Stimulated activated CD4-positive, alpha-beta T cell treated with anti-CD3 and anti-CD28 coated beads, TNF-alpha, amount 100 ng/mL, for 1 hour (primary cell): ENCODE data around the gene HP1BP3.

Experiments
- DNase-seq, 3 donors: peaks; one replicate each; pipeline ENCODE4 v3.0.0-alpha.2; 2020; ENCODE audit warnings: low read depth in 3 of 3, low spot score in 1 of 3

The HP1BP3 gene

DNA sequence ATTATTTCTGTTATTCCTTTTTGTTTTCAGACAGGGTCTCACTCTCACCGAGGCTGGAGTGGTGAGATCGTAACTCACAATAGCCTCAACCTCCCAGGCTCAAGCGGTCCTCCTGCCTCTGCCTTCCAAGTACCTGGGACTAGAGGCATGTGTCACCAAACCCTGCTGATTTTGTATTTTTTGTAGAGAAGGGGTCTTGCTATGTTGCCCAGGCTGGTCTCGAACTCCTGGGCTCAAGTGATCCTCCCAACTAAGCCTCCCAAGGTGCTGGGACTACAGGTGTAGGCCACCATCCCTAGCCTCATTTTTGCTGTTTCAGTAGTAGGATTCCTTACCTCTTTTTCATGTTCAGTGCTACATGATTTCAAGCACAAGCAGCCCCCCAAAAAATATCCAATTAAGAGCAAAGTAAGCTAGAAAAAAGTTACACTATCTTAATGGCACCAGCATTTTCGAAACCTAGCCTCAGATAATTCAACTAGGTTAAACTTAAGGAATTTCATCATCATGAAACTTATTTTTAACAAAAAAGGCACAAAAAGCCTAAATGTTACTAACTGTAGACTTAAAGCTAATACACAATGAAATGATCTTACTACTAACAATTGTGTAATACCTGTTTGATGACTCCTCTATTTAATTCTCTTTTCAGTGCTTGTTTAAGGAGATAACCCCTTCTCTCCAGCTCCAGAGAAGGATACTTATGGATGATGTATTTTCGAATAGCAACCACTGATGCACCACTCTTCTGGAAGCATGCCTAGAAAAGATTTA, 16.6 kb downstream of the HP1BP3 start:
- DNase-seq = no peak

- DNase-seq = no peak
Observed at GRCh38 chr1:20767271-20767670, 19.8 kb downstream of the HP1BP3 start.

DNA sequence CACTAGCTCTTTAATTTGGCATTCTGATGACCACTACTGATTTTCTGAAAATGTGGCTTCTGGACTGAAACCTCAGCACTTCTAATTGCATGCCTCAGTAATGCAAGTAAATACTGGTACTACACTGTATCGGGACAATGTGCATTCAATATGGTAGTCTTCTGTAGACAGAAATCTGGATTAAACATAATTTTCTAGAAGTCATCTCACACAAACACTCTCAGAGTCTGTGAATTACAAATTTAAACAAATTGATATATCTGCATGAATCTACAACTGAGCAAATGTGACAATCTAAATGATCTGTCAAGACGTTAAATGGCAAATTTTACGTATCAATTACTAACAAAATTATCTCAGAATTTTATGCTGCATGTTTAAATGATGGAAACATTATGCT, 23.7 kb downstream of the HP1BP3 start:
- DNase-seq = no peak

DNA sequence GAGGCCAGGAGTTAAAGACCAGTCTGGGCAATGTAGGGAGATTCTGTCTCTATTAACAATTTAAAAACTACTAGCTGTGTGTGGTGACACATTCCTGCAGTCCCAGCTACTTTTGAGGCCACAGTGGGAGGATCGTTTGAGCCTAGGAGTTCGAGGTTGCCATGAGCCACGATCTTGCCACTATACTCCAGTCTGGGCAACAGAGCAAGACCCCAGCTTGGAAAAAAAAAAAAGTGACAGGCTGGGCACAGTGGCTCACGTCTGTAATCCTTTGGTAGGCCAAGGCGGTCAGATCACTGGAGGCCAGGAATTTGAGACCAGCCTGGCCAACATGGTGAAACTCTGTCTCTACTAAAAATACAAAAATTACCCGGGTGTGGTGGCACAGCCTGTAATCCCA, 26.8 kb downstream of the HP1BP3 start:
- no peak for DNase-seq

DNA sequence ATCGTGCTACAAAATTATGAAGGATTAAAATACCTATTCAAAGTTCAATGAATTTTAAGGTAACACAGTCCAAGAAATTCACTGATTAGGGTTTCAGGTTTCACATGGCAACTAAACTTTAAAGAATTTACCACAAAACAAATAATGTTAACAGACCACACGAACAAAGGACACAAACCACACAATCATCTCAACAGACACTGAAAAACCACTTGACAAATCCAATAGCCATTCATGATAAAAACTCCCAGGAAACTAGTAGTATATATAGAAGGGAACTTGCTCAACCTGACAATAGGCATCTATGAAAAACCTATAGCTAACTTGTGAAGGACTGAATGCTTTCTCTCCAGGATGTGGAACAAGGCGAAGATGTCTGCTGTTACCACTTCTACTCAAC, 33.5 kb downstream of the HP1BP3 start:
- no peak for DNase-seq

- DNase-seq = no peak
Observed at GRCh38 chr1:20751462-20751990, 35.6 kb downstream of the HP1BP3 start.

GRCh38 chr1:20742671-20743070, 44.4 kb downstream of the HP1BP3 start:
- no peak for DNase-seq

GRCh38 chr1:20740781-20741180, 46.3 kb downstream of the HP1BP3 start:
- no peak for DNase-seq

DNA sequence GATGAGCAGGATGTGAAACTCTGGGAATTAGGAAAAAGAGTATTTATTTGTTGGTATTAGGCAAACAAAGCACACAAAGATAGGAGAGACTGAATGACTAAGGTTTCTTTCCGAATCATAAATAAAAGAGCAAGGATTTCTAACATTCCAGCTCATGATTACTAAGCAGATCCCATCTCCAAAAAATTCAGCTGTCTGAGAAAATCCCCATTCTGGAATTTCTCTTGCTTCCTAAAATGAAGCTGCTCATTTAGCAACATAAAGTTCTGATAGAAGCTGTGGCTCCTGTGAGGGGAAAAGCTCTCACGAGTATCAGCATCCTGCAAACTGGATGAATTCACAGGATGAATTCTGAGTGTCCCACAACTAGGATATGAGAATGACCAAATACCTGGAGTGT, 47.9 kb downstream of the HP1BP3 start:
- DNase-seq = no peak

DNA sequence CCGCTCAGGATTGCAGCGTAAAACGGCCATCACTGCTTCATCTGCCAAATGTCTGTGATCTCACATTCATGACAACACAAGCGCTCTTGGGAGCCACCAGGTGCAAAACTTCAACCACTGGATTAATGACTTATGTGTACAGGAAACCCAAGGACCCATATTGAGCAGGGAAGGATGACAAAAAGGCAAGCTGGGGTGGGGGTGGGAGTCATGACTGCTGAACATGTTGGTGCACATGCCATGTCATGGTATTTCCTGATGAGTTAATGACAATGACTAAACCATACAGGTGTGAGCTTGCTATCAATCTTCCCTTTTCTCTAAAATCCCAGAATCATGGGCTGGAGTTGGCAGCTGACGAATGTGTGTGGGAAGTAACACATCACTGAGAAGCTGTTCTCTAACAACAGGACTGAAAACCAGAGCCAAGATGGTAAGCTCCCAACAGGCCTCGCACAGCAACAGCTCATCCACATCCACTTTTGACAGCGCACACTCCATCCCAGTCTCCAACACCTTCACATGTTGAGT, 51.5 kb downstream of the HP1BP3 start:
- DNase-seq = no peak

GRCh38 chr1:20733360-20733975, 53.6 kb downstream of the HP1BP3 start:
- DNase-seq = no peak

DNA sequence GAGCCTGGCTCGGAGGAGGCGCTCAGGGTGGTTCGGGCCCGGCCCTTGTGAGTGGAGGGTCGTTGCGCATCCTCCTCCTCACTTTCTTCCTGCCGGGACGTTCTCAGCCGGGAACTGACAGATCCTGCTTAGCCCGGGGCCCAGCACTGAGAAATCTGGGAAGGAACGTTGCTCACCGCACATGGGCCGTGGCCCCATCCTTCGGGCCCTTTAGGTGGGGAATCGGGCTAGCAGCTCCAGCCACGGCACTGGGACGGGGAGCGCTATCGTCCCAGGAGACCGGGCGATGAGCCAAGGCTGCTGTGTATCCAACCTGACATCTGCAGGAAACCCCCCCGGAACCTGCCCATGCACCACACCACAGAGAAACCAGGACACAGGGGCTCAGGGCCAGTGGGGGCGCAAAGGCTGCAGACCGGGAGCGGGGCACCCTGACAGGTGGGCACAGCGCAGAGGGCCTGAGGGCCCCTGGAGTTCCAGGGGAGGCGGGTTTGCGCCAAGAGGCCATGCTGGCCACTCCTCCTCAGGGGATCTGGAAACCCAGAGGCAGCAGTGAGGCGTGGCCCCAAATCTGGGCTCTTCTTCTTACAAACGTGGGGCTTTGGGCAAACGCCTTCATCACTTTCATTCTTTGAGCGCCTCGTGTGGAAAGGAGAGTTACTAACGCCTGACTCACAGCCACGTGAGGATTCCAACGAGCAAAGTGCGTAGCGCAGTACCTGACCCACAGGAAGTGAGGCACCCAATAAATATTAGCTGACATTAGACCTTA, 54.3 kb downstream of the HP1BP3 start, which contains the start of gene SH2D5:
Gene SH2D5, minus strand, starts transcription at position 116 of the 772 bp plus-strand sequence. CDS start 4,659 bp downstream, outside the sequence.
- DNase-seq = peak in 2 of 3 donors; percentile 45 to 51

DNA sequence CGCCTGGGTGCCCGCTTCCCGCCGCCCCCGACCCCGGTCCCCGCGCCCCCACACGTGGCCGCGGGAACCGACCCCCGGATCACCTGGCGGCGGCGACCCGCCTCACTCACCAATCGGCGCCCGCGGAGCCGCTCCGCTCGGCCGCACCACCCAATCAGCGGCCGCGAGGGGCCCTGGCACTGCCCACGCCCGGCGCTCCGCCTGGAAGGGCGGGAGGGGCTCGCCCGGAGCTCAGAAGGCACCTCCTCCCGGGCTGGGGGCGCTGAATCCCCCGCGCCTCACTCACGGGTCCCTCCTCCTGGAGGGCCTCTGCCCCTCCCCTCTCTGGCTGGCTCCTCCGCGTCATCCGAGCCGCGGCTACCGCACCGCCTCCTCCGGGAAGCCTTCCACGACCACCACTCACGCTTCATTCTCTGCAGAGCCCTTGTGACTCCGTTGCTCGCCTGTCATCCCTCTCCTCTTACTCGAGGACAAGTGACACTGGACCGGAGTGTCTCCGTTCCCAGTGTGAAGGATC, 55.0 kb downstream of the HP1BP3 start:
- DNase-seq = peak in 1 of 3 donors; percentile 48

GRCh38 chr1:20731057-20731991, 55.8 kb downstream of the HP1BP3 start:
- no peak for DNase-seq

- no peak for DNase-seq
Observed at GRCh38 chr1:20730690-20731056, 56.4 kb downstream of the HP1BP3 start.

DNA sequence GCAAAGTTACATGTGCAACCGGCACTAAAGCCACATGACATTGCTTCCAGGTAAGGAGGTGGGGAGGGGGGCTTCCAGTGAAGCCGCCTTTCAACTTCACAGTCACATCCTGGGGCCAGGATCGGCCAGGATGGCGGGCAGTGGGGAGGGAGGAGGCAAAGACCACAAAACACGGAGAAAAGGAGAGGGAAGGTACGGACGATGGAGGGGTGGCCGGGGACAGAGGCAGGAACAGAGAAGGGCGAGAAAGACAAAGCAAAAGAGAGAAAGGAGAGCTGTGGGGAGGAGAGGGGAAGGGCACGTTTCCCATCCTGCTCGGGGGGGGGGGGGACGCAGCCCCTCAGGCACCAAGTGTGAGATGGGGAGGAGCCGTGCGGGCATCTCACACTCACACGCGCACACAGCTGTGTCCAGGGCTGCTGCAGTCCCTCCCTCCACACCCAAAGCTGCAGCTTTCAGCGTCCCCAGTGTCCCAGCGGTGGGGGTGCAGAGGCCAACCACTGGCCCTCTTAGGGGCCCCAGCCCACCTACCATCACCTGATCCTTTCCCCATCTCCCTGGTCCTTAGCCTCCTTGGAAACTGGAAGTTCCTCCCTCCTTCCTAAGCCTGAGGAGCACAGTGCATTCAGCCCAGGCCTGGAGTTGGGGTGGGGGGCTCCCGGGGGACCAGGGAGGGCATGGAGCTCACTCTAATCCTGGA, 57.0 kb downstream of the HP1BP3 start:
- DNase-seq = no peak

GRCh38 chr1:20729155-20729931, 57.8 kb downstream of the HP1BP3 start:
- DNase-seq = no peak

DNA sequence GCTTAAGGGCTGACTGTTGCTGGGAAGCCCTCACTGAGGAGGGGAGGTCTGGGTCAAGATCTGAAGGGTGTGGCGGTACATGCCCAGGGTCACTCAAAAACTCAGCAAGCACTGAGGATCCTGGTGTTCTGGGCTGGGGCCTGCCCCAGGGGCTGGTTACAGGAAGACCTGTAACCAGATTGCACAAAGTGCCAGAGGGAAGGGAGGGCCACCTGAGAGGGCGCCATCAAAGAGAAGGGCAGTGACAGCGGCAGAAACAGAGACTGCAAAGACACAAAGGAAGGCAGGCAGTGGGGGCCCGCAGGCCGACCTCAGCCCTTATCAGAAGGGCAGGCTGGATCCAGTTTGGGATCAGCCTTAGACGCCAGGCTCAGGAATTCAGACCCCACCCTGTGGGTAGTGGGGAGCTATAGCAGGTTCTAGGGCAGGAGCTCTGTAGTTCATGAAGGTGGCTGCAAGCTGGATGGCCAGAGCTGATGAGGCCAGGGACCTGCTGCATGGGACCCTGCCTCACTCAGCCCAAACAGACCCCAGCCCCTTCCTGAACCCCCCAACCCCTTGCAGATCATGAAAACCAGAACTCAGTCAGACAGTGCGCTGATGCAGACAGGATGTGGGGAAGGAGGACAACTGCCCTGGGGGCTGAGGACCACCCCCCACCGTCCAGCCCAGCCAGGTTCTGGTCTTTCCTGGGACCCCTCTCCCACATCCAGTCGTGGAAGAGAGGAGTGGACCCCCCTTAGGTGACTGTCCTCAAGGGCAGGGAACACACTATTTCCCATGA, 58.5 kb downstream of the HP1BP3 start:
- no peak for DNase-seq
